GM12891 (cell line): ENCODE measurements around the gene CDH23.

ENCODE experiments used
- POLR2A ChIP-seq: IDR thresholded peaks from 2 replicates; pipeline ENCODE4 v1.6.1; 2011; ENCODE audit warnings: low read depth, low read length, control low read depth
- POLR2AphosphoS5 ChIP-seq: IDR thresholded peaks from 2 replicates; pipeline ENCODE4 v1.6.1; 2011; ENCODE audit warnings: low read depth, low read length, control low read depth
- POU2F2 ChIP-seq: IDR thresholded peaks from 2 replicates; pipeline ENCODE4 v1.6.1; 2011; ENCODE audit warnings: low read depth, mild to moderate bottlenecking, control low read depth, low read length, moderate library complexity
- SPI1 ChIP-seq: IDR thresholded peaks from 2 replicates; pipeline ENCODE4 v1.6.1; 2011; ENCODE audit warnings: low read depth, low read length, control low read depth
- TAF1 ChIP-seq: IDR thresholded peaks from 2 replicates; pipeline ENCODE4 v1.6.1; 2011; ENCODE audit warnings: low read depth, low read length, control low read depth

DNA sequence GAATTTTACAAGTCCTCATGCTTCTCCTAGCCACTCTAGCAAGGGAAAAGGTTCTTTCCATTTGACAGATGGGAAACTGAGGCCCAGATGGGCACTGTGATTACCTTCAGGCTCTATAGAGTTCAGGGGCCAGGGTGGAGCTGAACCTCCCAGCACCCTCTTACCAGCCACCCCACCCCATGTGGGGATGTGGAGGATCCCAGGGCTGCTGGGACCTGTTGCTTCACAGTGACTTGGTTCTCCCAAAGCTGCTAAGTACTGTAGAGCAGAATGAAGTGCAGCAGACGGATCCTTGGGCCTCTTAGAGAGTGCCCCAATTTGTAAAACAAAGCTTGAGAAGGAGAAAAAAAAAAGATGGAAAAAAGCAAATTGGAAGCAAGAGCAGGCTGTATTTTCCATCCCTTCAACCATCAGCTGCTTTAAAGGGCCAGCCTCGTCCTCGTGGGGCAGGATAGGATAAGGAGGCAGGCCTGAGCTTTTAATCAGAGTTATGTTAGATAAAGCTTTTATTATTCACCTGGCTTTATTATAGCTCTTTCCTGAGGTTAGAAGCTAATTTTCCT, 147.0 kb downstream of the CDH23 start:
- no peak for TF ChIP-seq POLR2A
- TF ChIP-seq POU2F2, result no peak
- TF ChIP-seq POLR2AphosphoS5, result no peak
- no peak for TF ChIP-seq TAF1
- no peak for TF ChIP-seq SPI1
